Coronary artery (tissue), 2 donors: ENCODE measurements around the gene ZNF750.

Experiments
- DNase-seq: peaks from one replicate; pipeline ENCODE4 v3.0.0-alpha.2; 2017; ENCODE audit warnings: low spot score
- H3K27ac ChIP-seq, 2 donors: fragments of 200-600 bp; sonication (generic); one replicate each; pipeline ENCODE4 v1.5.1; 2016 to 2019
- H3K4me3 ChIP-seq: fragments of 200-600 bp; sonication (generic); 2 replicates; pipeline ENCODE4 v1.5.1; 2016; ENCODE audit warnings: mild to moderate bottlenecking, moderate library complexity
- TF ChIP-seq, protein P1 (sequence below): fragments of 200-600 bp; sonication (generic); IDR thresholded peaks from one replicate; pipeline ENCODE4 v1.5.1; 2019; ENCODE audit warnings: antibody characterized with exemption

ZNF750 gene

DNA sequence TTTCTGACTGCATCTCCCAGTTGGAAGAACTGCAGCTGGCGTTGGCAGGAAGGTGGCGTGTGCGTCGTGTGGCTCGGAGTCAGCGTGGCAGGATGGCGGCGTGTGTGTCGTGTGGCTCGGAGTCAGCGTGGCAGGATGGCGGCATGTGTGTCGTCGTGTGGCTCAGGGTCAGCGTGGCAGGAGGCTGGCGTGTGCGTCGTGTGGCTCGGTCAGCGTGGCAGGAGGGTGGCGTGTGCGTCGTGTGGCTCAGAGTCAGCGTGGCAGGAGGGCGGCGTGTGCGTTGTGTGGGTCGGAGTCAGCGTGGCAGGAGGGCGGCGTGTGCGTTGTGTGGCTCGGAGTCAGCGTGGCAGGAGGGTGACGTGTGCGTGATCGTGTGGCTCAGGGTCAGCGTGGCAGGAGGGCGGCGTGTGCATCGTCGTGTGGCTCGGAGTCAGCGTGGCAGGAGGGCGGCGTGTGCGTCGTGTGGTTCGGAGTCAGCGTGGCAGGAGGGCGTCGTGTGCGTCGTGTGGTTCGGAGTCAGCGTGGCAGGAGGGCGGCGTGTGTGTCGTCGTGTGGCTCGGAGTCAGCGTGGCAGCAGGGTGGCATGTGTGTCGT is 38.3 kb downstream of the ZNF750 start:
- Histone ChIP-seq H3K4me3 (no peak overlapping the region), H3K27ac (no peak overlapping the region)
- DNase-seq, result no peak
- TF ChIP-seq, protein P1, sequence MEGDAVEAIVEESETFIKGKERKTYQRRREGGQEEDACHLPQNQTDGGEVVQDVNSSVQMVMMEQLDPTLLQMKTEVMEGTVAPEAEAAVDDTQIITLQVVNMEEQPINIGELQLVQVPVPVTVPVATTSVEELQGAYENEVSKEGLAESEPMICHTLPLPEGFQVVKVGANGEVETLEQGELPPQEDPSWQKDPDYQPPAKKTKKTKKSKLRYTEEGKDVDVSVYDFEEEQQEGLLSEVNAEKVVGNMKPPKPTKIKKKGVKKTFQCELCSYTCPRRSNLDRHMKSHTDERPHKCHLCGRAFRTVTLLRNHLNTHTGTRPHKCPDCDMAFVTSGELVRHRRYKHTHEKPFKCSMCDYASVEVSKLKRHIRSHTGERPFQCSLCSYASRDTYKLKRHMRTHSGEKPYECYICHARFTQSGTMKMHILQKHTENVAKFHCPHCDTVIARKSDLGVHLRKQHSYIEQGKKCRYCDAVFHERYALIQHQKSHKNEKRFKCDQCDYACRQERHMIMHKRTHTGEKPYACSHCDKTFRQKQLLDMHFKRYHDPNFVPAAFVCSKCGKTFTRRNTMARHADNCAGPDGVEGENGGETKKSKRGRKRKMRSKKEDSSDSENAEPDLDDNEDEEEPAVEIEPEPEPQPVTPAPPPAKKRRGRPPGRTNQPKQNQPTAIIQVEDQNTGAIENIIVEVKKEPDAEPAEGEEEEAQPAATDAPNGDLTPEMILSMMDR, result no peak

DNA sequence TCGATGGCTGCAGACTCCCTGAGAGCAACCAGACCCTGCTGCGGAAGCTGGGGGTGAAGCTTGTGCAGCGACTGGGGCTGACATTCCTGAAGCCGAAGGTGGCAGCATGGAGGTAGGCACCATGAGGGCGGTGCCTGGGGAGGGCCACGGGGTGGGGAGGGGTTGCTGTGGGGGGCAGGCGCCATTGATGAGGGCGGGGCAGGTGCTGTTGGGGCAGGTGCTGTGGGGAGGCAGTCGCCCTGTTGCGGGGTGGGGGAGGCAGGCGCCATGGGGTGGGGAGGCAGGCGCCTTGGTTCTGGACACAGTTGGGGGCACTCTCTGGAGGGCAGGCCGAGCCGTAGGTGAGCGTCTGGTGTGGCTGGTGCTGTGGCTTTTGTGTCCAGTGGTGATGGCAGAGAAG is 38.9 kb downstream of the ZNF750 start:
- no peak overlapping the region for H3K4me3 ChIP-seq
- DNase-seq, result no peak
- TF ChIP-seq, protein P1, result no peak
- no peak overlapping the region for H3K27ac ChIP-seq

DNA sequence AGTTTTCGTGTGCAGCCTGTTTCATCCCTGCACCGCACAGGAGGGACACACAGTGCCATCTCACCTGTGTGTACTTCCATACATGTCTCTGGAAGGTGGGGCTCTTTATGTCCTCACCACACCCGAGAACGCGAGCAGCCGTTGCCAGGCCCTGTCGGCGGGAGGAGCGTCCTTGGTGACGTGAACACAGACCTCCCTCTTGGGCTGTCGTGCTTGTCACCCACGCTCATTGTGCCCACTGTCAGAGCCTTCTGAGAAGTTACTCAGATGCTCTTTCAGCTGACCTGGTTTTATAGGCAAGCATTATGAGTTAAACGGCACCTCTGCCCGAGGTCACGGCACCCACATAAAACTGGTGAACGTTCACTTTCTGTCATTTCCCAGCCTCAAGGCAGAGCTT is 40.2 kb downstream of the ZNF750 start:
- no peak for DNase-seq
- H3K27ac ChIP-seq, result no peak overlapping the region
- TF ChIP-seq, protein P1, result no peak
- no peak overlapping the region for H3K4me3 ChIP-seq

DNA sequence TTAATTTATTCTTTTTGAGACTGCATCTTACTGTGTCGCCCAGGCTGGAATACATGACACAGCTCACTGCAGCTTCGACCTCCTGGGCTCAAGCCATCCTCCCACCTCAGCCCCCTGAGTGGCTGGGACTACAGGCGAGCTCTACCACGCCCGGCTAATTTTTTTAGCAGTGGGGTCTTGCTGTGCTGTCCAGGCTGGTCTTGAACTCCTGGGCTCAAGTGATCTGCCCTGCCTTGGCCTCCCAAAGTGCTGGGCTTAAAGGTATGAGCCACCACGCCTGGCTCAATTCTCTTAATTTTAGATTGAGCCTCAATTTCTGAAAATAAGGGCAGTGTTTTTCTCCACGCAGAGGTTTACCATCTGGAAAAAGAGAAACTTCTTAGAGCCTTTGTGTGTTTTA is 41.1 kb downstream of the ZNF750 start:
- no peak for DNase-seq
- H3K27ac ChIP-seq, result no peak overlapping the region
- TF ChIP-seq, protein P1, result no peak
- H3K4me3 ChIP-seq, result no peak overlapping the region

DNA sequence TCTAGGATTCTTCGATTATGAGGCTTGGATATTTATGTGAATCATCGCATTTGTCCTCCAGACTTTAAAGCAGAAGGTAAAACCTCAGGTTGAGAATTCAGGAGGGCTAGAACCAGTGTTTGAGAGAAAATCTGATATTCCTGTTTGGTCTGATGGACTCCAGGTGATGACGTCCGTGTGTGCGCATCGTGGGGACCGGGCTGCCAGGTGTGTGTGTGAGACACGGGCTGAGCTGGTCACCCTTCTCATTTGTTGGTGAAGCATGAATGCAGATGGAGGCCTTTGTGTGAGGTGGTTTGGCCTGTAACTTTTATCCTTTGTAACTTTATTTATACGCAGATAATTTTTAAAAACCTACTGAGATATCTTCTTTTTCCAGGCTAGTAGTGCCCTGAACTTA is 42.8 kb downstream of the ZNF750 start:
- TF ChIP-seq, protein P1, result no peak
- no peak overlapping the region for H3K27ac ChIP-seq
- DNase-seq, result no peak
- no peak overlapping the region for H3K4me3 ChIP-seq

DNA sequence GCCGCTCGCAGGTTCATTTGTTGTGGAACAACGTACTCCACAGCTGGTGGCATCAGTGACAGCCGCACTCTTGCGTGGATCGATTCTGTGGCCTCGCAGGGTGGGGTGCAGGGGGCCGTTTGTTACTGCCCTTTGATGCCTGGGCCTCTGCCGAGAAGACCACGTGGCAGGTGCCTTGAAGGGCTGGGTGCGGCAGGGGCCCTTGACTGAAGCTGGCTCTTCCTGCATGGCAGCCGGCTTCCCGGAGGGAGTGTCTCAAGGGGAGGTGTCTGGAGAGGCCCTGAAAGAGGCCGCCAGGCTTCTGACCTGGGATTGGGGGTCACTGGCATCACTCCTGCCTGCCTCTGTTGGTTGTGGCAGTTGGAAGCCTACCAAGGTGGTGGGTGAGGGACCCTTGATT is 44.2 kb downstream of the ZNF750 start:
- TF ChIP-seq, protein P1, result no peak
- Histone ChIP-seq H3K4me3 (no peak overlapping the region), H3K27ac (no peak overlapping the region)
- DNase-seq, result no peak

DNA sequence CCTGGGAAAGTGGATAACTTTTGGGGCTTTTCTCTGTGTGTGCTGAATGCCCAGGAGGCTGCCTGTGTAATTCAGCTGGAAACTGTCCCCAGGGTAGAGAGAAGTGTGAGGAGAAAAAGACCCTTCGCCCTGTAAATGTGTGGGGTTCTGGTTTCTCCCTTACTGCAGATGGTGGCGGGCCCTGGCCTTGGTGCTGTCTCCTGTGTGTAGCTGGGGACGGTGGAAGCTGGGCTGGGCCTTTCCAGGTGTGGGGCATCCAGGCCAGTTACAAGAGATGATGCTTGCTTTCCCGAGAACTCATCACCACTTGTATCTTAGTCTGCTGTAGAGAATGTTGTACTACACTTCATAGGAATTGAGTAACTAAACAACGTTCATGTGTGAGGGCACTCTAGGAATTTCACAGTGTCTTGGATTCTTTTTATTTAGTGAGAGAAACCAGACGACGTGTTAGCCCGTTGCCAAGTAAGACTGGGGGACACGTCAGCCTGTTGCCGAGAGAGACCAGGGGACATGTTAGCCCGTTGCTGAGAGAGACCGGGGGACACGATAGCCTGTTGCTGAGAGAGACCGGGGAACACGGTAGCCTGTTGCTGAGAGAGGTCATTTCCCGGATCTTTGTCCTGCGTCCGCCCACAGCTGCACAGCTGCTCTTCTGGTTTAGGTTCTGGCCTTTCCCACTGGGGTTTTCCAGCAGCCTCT is 44.9 kb downstream of the ZNF750 start:
- no peak overlapping the region for H3K27ac ChIP-seq
- no peak overlapping the region for H3K4me3 ChIP-seq
- no peak for DNase-seq
- TF ChIP-seq, protein P1, result no peak
